Measurements from ENCODE around the gene OGA.
A peak's percentile ranks its signal among the peaks of the same experiment; 100 is the strongest.

OGA gene

GRCh38 chr10:101829561-101830315 is 11.5 kb upstream of the OGA start:
- TF ChIP-seq CTCF (IDR thresholded peaks at IDR 0.05; ENCODE audit: low read depth, low read length) = no peak
- H3K4me3 ChIP-seq (ENCODE audit: low read depth, low read length) = no peak overlapping the region

GRCh38 chr10:101828766-101829551 is 10.7 kb upstream of the OGA start:
- H3K4me3 ChIP-seq (ENCODE audit: low read depth, low read length) = no peak overlapping the region
- TF ChIP-seq CTCF (IDR thresholded peaks at IDR 0.05; ENCODE audit: low read depth, low read length) = no peak

- TF ChIP-seq CTCF (IDR thresholded peaks at IDR 0.05; ENCODE audit: low read depth, low read length) = no peak
- H3K4me3 ChIP-seq (ENCODE audit: low read depth, low read length) = no peak overlapping the region
Observed at GRCh38 chr10:101827919-101828600, 9.8 kb upstream of the OGA start.

GRCh38 chr10:101826852-101827434 is 8.7 kb upstream of the OGA start:
- no peak overlapping the region for H3K4me3 ChIP-seq (ENCODE audit: low read depth, low read length)
- no peak for TF ChIP-seq CTCF (IDR thresholded peaks at IDR 0.05; ENCODE audit: low read depth, low read length)

GRCh38 chr10:101824736-101825135 is 6.5 kb upstream of the OGA start:
- no peak for TF ChIP-seq CTCF (IDR thresholded peaks at IDR 0.05; ENCODE audit: low read depth, low read length)
- H3K4me3 ChIP-seq (ENCODE audit: low read depth, low read length) = no peak overlapping the region

GRCh38 chr10:101818872-101819633 is 809 bp upstream of the OGA start:
- no peak for TF ChIP-seq CTCF (IDR thresholded peaks at IDR 0.05; ENCODE audit: low read depth, low read length)
- H3K4me3 ChIP-seq (ENCODE audit: low read depth, low read length) = peak overlapping the region; percentile 49

Measured in WI38 (cell line).